H1 (cell line): ENCODE data around the gene GHRL. TPM values are rescaled to one million over a fixed set of nuclear protein-coding genes. Genes with fewer than 3 reads are reported as not detected.

ENCODE experiments used
- CHD7 ChIP-seq: fragments of 300-600 bp; sonication (generic); IDR thresholded peaks from 2 replicates; pipeline ENCODE4 v1.7.1; 2012; ENCODE audit warnings: low read length, moderate library complexity, mild to moderate bottlenecking, inconsistent platforms; ENCODE audit not compliant: insufficient replicate concordance
- EGR1 ChIP-seq: IDR thresholded peaks from 2 replicates; pipeline ENCODE4 v1.6.1; 2011; ENCODE audit warnings: low read depth, low read length, borderline replicate concordance
- GABPA ChIP-seq: IDR thresholded peaks from 2 replicates; pipeline ENCODE4 v1.6.1; 2011; ENCODE audit warnings: mild to moderate bottlenecking, low read length, moderate library complexity, borderline replicate concordance; ENCODE audit not compliant: insufficient read depth
- POLR2A ChIP-seq, 2 experiments: IDR thresholded peaks; 1 replicate in 1 of 2; 2 replicates in 1 of 2; pipeline ENCODE4 v1.6.1; 2011; ENCODE audit warnings: low read depth in 2 of 2, low read length in 2 of 2, mild to moderate bottlenecking in 2 of 2; ENCODE audit errors: control extremely low read depth in 1 of 2
- RNF2 ChIP-seq: fragments of 200-900, 300-1000 bp; sonication (generic); IDR thresholded peaks from 2 replicates; pipeline ENCODE4 v1.7.1; 2016; ENCODE audit warnings: borderline replicate concordance, low read depth, mild to moderate bottlenecking, antibody characterized with exemption, low read length; ENCODE audit not compliant: poor library complexity, severe bottlenecking; ENCODE audit errors: missing control alignments
- SIRT6 ChIP-seq: IDR thresholded peaks from one replicate; pipeline ENCODE4 v1.7.1; 2012; ENCODE audit warnings: low read length, inconsistent platforms
- SP4 ChIP-seq: IDR thresholded peaks from 2 replicates; pipeline ENCODE4 v1.6.1; 2012; ENCODE audit warnings: low read length, inconsistent platforms
- TEAD4 ChIP-seq: IDR thresholded peaks from 2 replicates; pipeline ENCODE4 v1.6.1; 2012; ENCODE audit warnings: low read depth, low read length, inconsistent platforms, mixed read lengths
- polyA plus RNA-seq, 7 experiments: library from polyadenylated mRNA; depleted of rRNA in 3 of 7; stranded (reverse) in 5 of 7; unstranded in 2 of 7; fragments of >200 nt in 5 of 7; fragments of 200-250 nt in 2 of 7; gene quantifications; 1 replicate in 5 of 7; 2 replicates in 1 of 7; 4 replicates in 1 of 7; pipeline versions ENCODE4 v1.2.1 to v1.2.3, GENCODE V29; 2011 to 2013; ENCODE audit warnings: missing spikeins in 2 of 7, mixed read lengths in 2 of 7
- total RNA-seq: library from RNA; stranded (reverse); fragmentation: NEBNext Ultra II Directional; extraction: Animal tissue kit (Norgen Biotek cat#: 25700); gene quantifications from 2 replicates; pipeline ENCODE4 v1.2.1, GENCODE V29; 2021

The GHRL gene
- total and polyA plus RNA-seq, 2 of the 8 experiments (the other 6 are each of a cell fraction or from before 2014, with no cell fraction given) = 0.32 to 0.35 TPM

- TF ChIP-seq CHD7 = no peak
- no peak for TF ChIP-seq SIRT6
- TF ChIP-seq RNF2 = no peak
- TF ChIP-seq TEAD4 = no peak
- no peak for TF ChIP-seq EGR1
- no peak for TF ChIP-seq SP4
- no peak for TF ChIP-seq POLR2A (IDR thresholded peaks at IDR 0.05; ENCODE audit: control extremely low read depth in 1 of 2, low read depth in 2 of 2, low read length in 2 of 2)
- no peak for TF ChIP-seq GABPA
Observed at GRCh38 chr3:10262027-10262426, 30.7 kb downstream of the GHRL start (continued).
